ENCODE data around the gene COL1A1.

COL1A1 gene

GRCh38 chr17:50206604-50207293, 5.3 kb upstream of the COL1A1 start:
- Histone ChIP-seq H3K4me1 (ENCODE audit: control extremely low read depth in 1 of 4, control insufficient read depth in 4 of 4, insufficient read depth in 4 of 4, low read length in 3 of 4) (peaks cover 0 to 9% (median 4%) of the 10 kb centered on the region in 4 experiments), H3K27ac (ENCODE audit: insufficient read depth in 1 of 2, low read depth in 1 of 2, low read length in 2 of 2, poor library complexity in 1 of 2, severe bottlenecking in 2 of 2) (no peak overlapping the region), H3K27me3 (replicated peaks in 2 of 5; ENCODE audit: control insufficient read depth in 4 of 5, insufficient read depth in 5 of 5, low read length in 4 of 5) (peaks cover 0 to 31% (median 20%) of the 10 kb centered on the region in 5 experiments), H3K36me3 (ENCODE audit: control insufficient read depth in 4 of 4, insufficient read depth in 4 of 4, low read length in 3 of 4) (no peaks in the 10 kb centered on the region), H3K4me3 (ENCODE audit: control insufficient read depth in 1 of 7, extremely low read depth in 1 of 7, insufficient read depth in 4 of 7, low read depth in 2 of 7, low read length in 6 of 7) (peak overlapping the region in 4 of 7 experiments; percentile 13 to 45 (median 28)), H3K9me3 (ENCODE audit: control extremely low read depth in 1 of 5, control insufficient read depth in 4 of 5, insufficient read depth in 2 of 5, low read depth in 1 of 5, low read length in 4 of 5) (no peaks in the 10 kb centered on the region)
- 11% methylated on average over 12 of the region's 18 CpGs for WGBS (ENCODE audit: insufficient coverage)
- POLR2A ChIA-PET: no interaction called here
- CTCF ChIA-PET: interaction anchor here (0.5 to 10.9 kb wide), 4 partner anchors 9 to 88 kb away, joined by 3 to 276 read pairs (median 94); partner anchors contain the start of gene TMEM92
- peak; percentile 55 to 70 (median 67) for DNase-seq

DNA sequence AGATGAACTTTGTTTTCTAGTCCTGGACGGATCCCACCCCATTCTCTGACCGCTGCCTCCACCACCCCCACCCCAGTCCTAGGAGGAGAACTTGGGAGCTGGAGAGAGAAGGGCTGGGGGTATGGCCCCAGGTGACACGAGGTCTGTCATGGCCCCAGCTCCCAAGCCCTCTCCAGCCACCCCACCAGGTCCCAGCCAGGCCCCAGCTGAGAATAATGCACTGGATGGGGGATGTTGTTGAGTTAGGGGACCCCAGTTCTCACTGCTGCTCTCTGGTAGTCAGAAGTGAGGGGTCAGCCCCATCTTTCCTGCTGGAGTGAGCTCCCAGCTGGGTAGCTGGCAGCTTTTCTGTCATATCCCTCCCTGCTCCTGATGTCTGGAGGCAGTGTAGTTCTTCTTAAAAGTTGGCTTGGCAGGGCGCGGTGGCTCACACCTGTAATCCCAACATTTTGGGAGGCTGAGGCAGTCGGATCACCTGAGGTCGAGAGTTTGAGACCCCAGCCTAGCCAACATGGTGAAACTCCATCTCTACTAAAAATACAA, 4.6 kb upstream of the COL1A1 start:
- WGBS (ENCODE audit: insufficient coverage): 96% methylated on average over 5 of the region's 7 CpGs
- Histone ChIP-seq H3K27ac (ENCODE audit: insufficient read depth in 1 of 2, low read depth in 1 of 2, low read length in 2 of 2, poor library complexity in 1 of 2, severe bottlenecking in 2 of 2) (no peak overlapping the region), H3K9me3 (ENCODE audit: control extremely low read depth in 1 of 5, control insufficient read depth in 4 of 5, insufficient read depth in 2 of 5, low read depth in 1 of 5, low read length in 4 of 5) (no peaks in the 10 kb centered on the region), H3K36me3 (ENCODE audit: control insufficient read depth in 4 of 4, insufficient read depth in 4 of 4, low read length in 3 of 4) (no peaks in the 10 kb centered on the region), H3K27me3 (replicated peaks in 2 of 5; ENCODE audit: control insufficient read depth in 4 of 5, insufficient read depth in 5 of 5, low read length in 4 of 5) (peaks cover 0 to 38% (median 24%) of the 10 kb centered on the region in 5 experiments), H3K4me1 (ENCODE audit: control extremely low read depth in 1 of 4, control insufficient read depth in 4 of 4, insufficient read depth in 4 of 4, low read length in 3 of 4) (peaks cover 0 to 13% (median 9%) of the 10 kb centered on the region in 4 experiments), H3K4me3 (ENCODE audit: control insufficient read depth in 1 of 7, extremely low read depth in 1 of 7, insufficient read depth in 4 of 7, low read depth in 2 of 7, low read length in 6 of 7) (no peak overlapping the region)
- ChIA-PET CTCF (interaction anchor here (0.9 to 10.9 kb wide), 5 partner anchors 8 to 89 kb away, joined by 3 to 276 read pairs (median 5); partner anchors contain the start of gene TMEM92), POLR2A (no interaction called here)
- no peak for DNase-seq

DNA sequence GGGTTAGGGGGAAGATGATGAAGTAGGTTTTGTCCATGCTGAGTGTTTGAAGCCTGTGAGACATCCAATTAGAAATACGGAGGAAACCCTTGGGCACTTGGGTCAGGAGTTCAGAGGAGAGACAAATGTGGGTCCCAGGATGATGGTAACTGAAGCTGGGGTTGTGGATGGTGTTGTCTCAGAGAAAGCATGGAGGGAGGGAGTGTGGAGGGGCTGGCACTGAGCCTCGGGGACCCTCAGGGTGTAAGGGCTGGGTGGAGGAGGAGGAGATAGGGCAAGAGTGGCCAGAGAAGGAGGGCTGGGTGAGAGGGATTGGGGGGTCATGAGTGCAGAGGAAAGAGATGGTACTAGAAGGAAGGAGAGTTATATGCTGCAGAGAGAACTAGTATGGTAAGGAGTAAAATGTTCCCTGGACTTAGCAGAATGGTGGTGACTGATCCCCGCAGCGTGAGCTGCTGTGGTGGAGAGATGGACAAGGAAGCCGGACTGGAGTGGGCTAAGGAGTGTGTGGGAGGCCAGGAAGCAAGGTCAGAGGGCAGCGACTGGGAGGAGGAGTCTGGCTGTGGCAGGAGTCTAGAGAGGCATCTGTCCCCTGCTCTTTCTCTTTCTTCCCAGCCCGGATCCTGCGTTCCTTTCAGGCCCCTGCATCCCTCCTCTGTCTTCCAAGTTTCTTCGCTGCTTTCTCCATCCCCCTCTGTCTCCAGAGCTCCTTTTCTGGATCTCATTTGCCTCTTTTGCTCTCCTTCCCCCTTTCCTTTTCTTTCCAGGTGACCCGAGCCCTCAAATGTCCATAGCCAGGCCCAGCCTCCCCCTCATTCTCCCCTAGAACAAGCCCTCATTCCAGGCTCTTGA, 3.9 kb upstream of the COL1A1 start:
- WGBS (ENCODE audit: insufficient coverage): 91% methylated on average over 9 of the region's 10 CpGs
- no peaks in the 10 kb centered on the region for H3K36me3 ChIP-seq (ENCODE audit: control insufficient read depth in 4 of 4, insufficient read depth in 4 of 4, low read length in 3 of 4)
- peaks cover 0 to 16% (median 12%) of the 10 kb centered on the region in 4 experiments for H3K4me1 ChIP-seq (ENCODE audit: control extremely low read depth in 1 of 4, control insufficient read depth in 4 of 4, insufficient read depth in 4 of 4, low read length in 3 of 4)
- DNase-seq: no peak
- peaks cover 0 to 39% (median 22%) of the 10 kb centered on the region in 5 experiments for H3K27me3 ChIP-seq (replicated peaks in 2 of 5; ENCODE audit: control insufficient read depth in 4 of 5, insufficient read depth in 5 of 5, low read length in 4 of 5)
- ChIA-PET POLR2A (interaction anchor here (0.6 to 1.5 kb wide), 2 partner anchors 12 to 102 kb away, joined by 3 read pairs; no protein-coding TSS in a partner anchor), CTCF (interaction anchor here (0.9 to 10.9 kb wide), 6 partner anchors 7 to 90 kb away, joined by 3 to 276 read pairs (median 4); partner anchors contain the start of gene TMEM92)
- no peak overlapping the region for H3K27ac ChIP-seq (ENCODE audit: insufficient read depth in 1 of 2, low read depth in 1 of 2, low read length in 2 of 2, poor library complexity in 1 of 2, severe bottlenecking in 2 of 2)
- no peak overlapping the region for H3K4me3 ChIP-seq (ENCODE audit: control insufficient read depth in 1 of 7, extremely low read depth in 1 of 7, insufficient read depth in 4 of 7, low read depth in 2 of 7, low read length in 6 of 7)
- H3K9me3 ChIP-seq (ENCODE audit: control extremely low read depth in 1 of 5, control insufficient read depth in 4 of 5, insufficient read depth in 2 of 5, low read depth in 1 of 5, low read length in 4 of 5): no peaks in the 10 kb centered on the region

DNA sequence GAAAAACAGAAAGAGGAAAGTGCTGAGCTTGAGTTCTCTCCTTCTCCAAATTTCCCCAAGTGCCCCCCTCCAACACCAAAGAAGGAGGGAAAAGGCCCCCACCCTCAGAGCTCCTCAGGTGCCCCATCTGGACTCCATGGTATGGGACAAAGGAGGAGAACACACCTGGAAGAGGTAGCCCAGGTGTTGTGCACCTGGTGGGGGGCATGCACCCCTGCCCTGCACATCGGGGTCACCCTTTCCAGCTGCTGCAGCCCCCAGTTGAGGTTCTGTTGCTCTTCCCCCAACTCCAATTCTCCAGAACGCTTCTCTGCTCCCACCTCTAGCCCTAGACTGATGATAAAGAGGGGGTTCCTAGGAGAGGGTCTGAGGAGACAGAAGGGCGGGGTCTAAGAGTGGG, 3.0 kb upstream of the COL1A1 start:
- WGBS (ENCODE audit: insufficient coverage): 100% methylated on average over 1 of the region's 3 CpGs
- no peaks in the 10 kb centered on the region for H3K9me3 ChIP-seq (ENCODE audit: control extremely low read depth in 1 of 5, control insufficient read depth in 4 of 5, insufficient read depth in 2 of 5, low read depth in 1 of 5, low read length in 4 of 5)
- no peak overlapping the region for H3K4me3 ChIP-seq (ENCODE audit: control insufficient read depth in 1 of 7, extremely low read depth in 1 of 7, insufficient read depth in 4 of 7, low read depth in 2 of 7, low read length in 6 of 7)
- ChIA-PET CTCF (interaction anchor here (1.0 to 10.9 kb wide), 6 partner anchors 8 to 125 kb away, joined by 3 to 276 read pairs (median 4); partner anchors contain the start of gene TMEM92), POLR2A (interaction anchor here (0.6 to 1.5 kb wide), 2 partner anchors 13 to 103 kb away, joined by 3 read pairs; no protein-coding TSS in a partner anchor)
- no peak for DNase-seq
- H3K27me3 ChIP-seq (replicated peaks in 2 of 5; ENCODE audit: control insufficient read depth in 4 of 5, insufficient read depth in 5 of 5, low read length in 4 of 5): peaks cover 0 to 34% (median 18%) of the 10 kb centered on the region in 5 experiments
- peaks cover 0 to 19% (median 18%) of the 10 kb centered on the region in 4 experiments for H3K4me1 ChIP-seq (ENCODE audit: control extremely low read depth in 1 of 4, control insufficient read depth in 4 of 4, insufficient read depth in 4 of 4, low read length in 3 of 4)
- H3K27ac ChIP-seq (ENCODE audit: insufficient read depth in 1 of 2, low read depth in 1 of 2, low read length in 2 of 2, poor library complexity in 1 of 2, severe bottlenecking in 2 of 2): no peak overlapping the region
- H3K36me3 ChIP-seq (ENCODE audit: control insufficient read depth in 4 of 4, insufficient read depth in 4 of 4, low read length in 3 of 4): no peaks in the 10 kb centered on the region

- Histone ChIP-seq H3K27me3 (replicated peaks in 2 of 5; ENCODE audit: control insufficient read depth in 4 of 5, insufficient read depth in 5 of 5, low read length in 4 of 5) (peaks cover 0 to 38% (median 20%) of the 10 kb centered on the region in 5 experiments), H3K4me1 (ENCODE audit: control extremely low read depth in 1 of 4, control insufficient read depth in 4 of 4, insufficient read depth in 4 of 4, low read length in 3 of 4) (peaks cover 0 to 21% (median 18%) of the 10 kb centered on the region in 4 experiments), H3K4me3 (ENCODE audit: control insufficient read depth in 1 of 7, extremely low read depth in 1 of 7, insufficient read depth in 4 of 7, low read depth in 2 of 7, low read length in 6 of 7) (no peak overlapping the region), H3K36me3 (ENCODE audit: control insufficient read depth in 4 of 4, insufficient read depth in 4 of 4, low read length in 3 of 4) (no peaks in the 10 kb centered on the region), H3K27ac (ENCODE audit: insufficient read depth in 1 of 2, low read depth in 1 of 2, low read length in 2 of 2, poor library complexity in 1 of 2, severe bottlenecking in 2 of 2) (no peak overlapping the region), H3K9me3 (ENCODE audit: control extremely low read depth in 1 of 5, control insufficient read depth in 4 of 5, insufficient read depth in 2 of 5, low read depth in 1 of 5, low read length in 4 of 5) (no peaks in the 10 kb centered on the region)
- ChIA-PET CTCF (interaction anchor here (1.0 to 10.9 kb wide), 5 partner anchors 9 to 126 kb away, joined by 3 to 276 read pairs (median 4); partner anchors contain the start of gene TMEM92), POLR2A (interaction anchor here (1.5 kb wide), 1 partner anchor 13 kb away, joined by 3 read pairs; no protein-coding TSS in a partner anchor)
- no peak for DNase-seq
- 89% methylated on average over 6 of the region's 13 CpGs for WGBS (ENCODE audit: insufficient coverage)
Observed at GRCh38 chr17:50203604-50204345, 2.3 kb upstream of the COL1A1 start.

DNA sequence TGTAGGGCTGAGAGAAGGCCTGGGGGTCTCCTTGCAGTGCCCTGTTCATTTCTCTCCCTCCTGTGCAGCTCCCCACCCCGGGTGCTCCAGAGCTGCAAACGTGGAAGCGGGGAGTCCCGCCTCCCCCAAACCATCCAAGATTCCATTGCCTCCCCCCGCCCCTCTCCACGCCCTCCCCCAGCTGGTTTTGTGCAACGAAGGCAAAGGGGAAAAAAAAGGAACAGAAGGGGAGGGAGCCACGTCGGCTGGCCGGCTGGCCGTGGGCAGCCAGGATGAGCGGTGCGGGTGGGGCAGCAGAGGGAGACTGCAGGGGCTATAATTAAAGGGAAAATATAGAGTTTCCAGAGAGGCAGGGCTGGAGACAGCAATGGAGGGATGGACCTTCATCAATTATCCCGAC, 1.7 kb upstream of the COL1A1 start:
- no peak overlapping the region for H3K4me3 ChIP-seq (ENCODE audit: control insufficient read depth in 1 of 7, extremely low read depth in 1 of 7, insufficient read depth in 4 of 7, low read depth in 2 of 7, low read length in 6 of 7)
- no peaks in the 10 kb centered on the region for H3K9me3 ChIP-seq (ENCODE audit: control extremely low read depth in 1 of 5, control insufficient read depth in 4 of 5, insufficient read depth in 2 of 5, low read depth in 1 of 5, low read length in 4 of 5)
- ChIA-PET POLR2A (no interaction called here), CTCF (interaction anchor here (1.8 to 10.9 kb wide), 4 partner anchors 10 to 104 kb away, joined by 6 to 276 read pairs (median 134); partner anchors contain the start of gene TMEM92)
- no peak for DNase-seq
- 87% methylated on average over 11 of the region's 14 CpGs for WGBS (ENCODE audit: insufficient coverage)
- no peaks in the 10 kb centered on the region for H3K36me3 ChIP-seq (ENCODE audit: control insufficient read depth in 4 of 4, insufficient read depth in 4 of 4, low read length in 3 of 4)
- H3K27me3 ChIP-seq (replicated peaks in 2 of 5; ENCODE audit: control insufficient read depth in 4 of 5, insufficient read depth in 5 of 5, low read length in 4 of 5): peaks cover 0 to 38% (median 20%) of the 10 kb centered on the region in 5 experiments
- no peak overlapping the region for H3K27ac ChIP-seq (ENCODE audit: insufficient read depth in 1 of 2, low read depth in 1 of 2, low read length in 2 of 2, poor library complexity in 1 of 2, severe bottlenecking in 2 of 2)
- peaks cover 0 to 21% (median 18%) of the 10 kb centered on the region in 4 experiments for H3K4me1 ChIP-seq (ENCODE audit: control extremely low read depth in 1 of 4, control insufficient read depth in 4 of 4, insufficient read depth in 4 of 4, low read length in 3 of 4)

Data from common myeloid progenitor, CD34-positive (primary cell).